ENCODE measurements around the gene AASS.

The AASS gene

GRCh38 chr7:122103064-122103463 lies 41.0 kb downstream of the AASS start:
- no peak for TF ChIP-seq CTCF (IDR thresholded peaks at IDR 0.05; ENCODE audit: unreplicated experiment in 3 of 3)
- no peak overlapping the region for H3K27ac Mint-ChIP-seq
- H3K4me1 Mint-ChIP-seq = no peaks in the 10 kb centered on the region
- peaks cover 49% of the 10 kb centered on the region for H3K9me3 Mint-ChIP-seq
- no peak overlapping the region for H3K4me3 Mint-ChIP-seq
- no peaks in the 10 kb centered on the region for H3K27me3 Mint-ChIP-seq (ENCODE audit: low read depth)
- peaks cover 89% of the 10 kb centered on the region for H3K36me3 Mint-ChIP-seq (ENCODE audit: low read depth)

DNA sequence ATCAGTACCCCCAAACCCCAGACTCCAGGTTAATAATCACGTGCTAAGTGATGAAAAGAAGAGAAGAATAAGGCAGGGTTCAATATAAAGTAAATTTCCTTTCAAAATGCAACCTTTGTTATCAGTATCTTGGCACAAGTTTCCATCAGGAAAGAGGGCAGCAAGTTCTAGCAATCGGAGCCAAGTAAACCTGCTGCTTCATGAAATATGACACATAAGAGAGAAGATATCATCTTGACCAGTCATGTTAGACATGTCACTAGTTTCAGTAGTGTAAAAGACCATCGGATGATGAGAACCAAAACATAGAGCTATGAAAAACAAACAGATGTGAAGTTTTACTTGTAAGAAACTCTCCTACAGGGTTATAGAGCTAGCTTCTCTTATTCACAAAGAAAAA lies 44.0 kb downstream of the AASS start:
- no peak overlapping the region for H3K4me3 Mint-ChIP-seq
- no peak for TF ChIP-seq CTCF (IDR thresholded peaks at IDR 0.05; ENCODE audit: unreplicated experiment in 3 of 3)
- H3K27ac Mint-ChIP-seq = no peak overlapping the region
- H3K4me1 Mint-ChIP-seq = no peaks in the 10 kb centered on the region
- no peaks in the 10 kb centered on the region for H3K27me3 Mint-ChIP-seq (ENCODE audit: low read depth)
- H3K36me3 Mint-ChIP-seq (ENCODE audit: low read depth) = peaks cover 62% of the 10 kb centered on the region
- peaks cover 22% of the 10 kb centered on the region for H3K9me3 Mint-ChIP-seq

- TF ChIP-seq CTCF (IDR thresholded peaks at IDR 0.05; ENCODE audit: unreplicated experiment in 3 of 3) = no peak
- no peaks in the 10 kb centered on the region for H3K4me1 Mint-ChIP-seq
- peaks cover 31% of the 10 kb centered on the region for H3K36me3 Mint-ChIP-seq (ENCODE audit: low read depth)
- no peak overlapping the region for H3K27ac Mint-ChIP-seq
- no peaks in the 10 kb centered on the region for H3K9me3 Mint-ChIP-seq
- no peaks in the 10 kb centered on the region for H3K27me3 Mint-ChIP-seq (ENCODE audit: low read depth)
- no peak overlapping the region for H3K4me3 Mint-ChIP-seq
Measured at GRCh38 chr7:122095642-122096041, 48.4 kb downstream of the AASS start.

DNA sequence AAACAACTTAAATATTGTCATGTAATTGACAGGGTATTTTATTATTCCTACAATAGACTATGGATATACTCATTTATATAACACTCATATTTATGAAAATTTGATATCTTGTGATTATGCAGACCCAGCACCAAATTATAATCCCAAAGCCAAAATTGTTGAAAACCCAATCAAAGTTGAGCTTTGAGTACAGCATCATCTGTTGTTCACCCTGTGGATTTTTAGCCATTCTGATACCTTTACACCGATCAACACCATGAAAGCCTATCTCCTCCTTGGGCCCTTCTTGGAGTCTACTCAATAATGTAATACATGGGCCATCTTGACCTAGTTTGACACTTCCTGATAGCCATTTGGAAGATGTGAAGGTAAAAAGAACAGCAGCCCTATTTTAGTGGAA lies 49.5 kb downstream of the AASS start:
- no peaks in the 10 kb centered on the region for H3K4me1 Mint-ChIP-seq
- no peak overlapping the region for H3K27ac Mint-ChIP-seq
- TF ChIP-seq CTCF (IDR thresholded peaks at IDR 0.05; ENCODE audit: unreplicated experiment in 3 of 3) = no peak
- H3K9me3 Mint-ChIP-seq = no peaks in the 10 kb centered on the region
- no peak overlapping the region for H3K4me3 Mint-ChIP-seq
- peaks cover 21% of the 10 kb centered on the region for H3K36me3 Mint-ChIP-seq (ENCODE audit: low read depth)
- no peaks in the 10 kb centered on the region for H3K27me3 Mint-ChIP-seq (ENCODE audit: low read depth)

DNA sequence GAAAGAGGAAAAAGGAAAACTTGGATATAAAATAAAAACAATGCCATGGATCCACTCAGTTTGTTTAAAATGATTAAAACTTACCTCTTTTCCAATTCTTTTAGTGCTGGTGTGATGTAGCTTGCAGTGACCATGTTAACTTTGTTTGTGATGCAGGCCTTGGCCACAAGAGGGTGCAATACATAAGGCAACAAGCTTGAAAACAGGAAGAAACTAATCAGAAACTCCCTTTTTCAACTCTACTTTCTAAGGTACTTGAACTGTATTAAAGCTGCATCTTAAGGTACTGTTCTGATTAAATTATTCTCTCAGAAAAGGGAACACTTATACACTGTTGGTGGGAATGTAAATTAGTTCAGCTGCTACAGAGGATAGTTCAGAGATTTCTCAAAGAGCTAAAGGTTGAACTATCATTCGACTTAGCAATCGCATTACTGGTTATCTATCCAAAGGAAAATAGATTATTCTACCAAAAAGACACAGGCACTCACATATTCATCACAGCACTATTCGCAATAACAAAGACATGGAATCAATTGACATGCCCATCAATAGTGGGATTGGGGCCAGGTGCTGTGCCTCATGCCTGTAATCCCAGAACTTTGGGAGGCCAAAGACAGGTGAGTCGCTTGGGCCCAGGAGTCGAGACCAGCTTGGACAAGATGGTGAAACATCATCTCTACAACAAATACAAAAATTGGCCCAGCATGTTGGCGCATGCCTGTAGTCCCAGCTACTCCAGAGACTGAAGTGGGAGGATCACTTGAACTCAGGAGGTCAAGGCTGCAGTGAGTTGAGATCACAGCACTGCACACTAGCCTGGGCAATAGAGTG lies 50.9 kb downstream of the AASS start:
- H3K36me3 Mint-ChIP-seq (ENCODE audit: low read depth) = peaks cover 16% of the 10 kb centered on the region
- H3K27me3 Mint-ChIP-seq (ENCODE audit: low read depth) = no peaks in the 10 kb centered on the region
- H3K27ac Mint-ChIP-seq = no peak overlapping the region
- H3K4me3 Mint-ChIP-seq = no peak overlapping the region
- peak; percentile 77 to 85 (median 81) for TF ChIP-seq CTCF (IDR thresholded peaks at IDR 0.05; ENCODE audit: unreplicated experiment in 3 of 3)
- H3K9me3 Mint-ChIP-seq = no peaks in the 10 kb centered on the region
- no peaks in the 10 kb centered on the region for H3K4me1 Mint-ChIP-seq

DNA sequence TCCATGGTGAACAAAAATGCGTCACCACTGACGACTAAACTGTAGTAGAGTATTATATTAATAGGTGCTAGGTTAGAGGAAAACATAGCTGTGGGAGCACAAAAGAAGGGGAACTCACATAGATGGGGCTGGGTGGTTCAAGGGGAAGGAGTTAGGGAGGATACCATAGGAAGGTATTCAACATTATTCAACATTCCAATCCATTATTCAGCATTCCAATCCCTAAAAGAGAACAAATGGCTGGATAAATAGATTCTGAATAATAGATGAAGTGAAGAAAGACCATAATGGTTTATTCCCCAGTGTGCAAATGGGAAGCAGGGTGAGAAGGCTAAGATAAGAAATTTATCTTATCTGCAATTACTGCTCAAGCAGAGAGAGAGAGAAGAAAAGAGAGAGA lies 61.4 kb downstream of the AASS start:
- Mint-ChIP-seq H3K27me3 (ENCODE audit: low read depth) (no peaks in the 10 kb centered on the region), H3K4me1 (no peaks in the 10 kb centered on the region), H3K27ac (no peak overlapping the region), H3K36me3 (ENCODE audit: low read depth) (peaks cover 64% of the 10 kb centered on the region), H3K4me3 (no peak overlapping the region), H3K9me3 (no peaks in the 10 kb centered on the region)
- TF ChIP-seq CTCF (IDR thresholded peaks at IDR 0.05; ENCODE audit: unreplicated experiment in 3 of 3) = no peak
